ENCODE data around the gene OR13H1.
"Not testable (repeated sequence)": the region's sequence is repeated elsewhere in the genome, so short reads cannot be mapped to it uniquely, and the experiment has no call there.

OR13H1 gene

DNA sequence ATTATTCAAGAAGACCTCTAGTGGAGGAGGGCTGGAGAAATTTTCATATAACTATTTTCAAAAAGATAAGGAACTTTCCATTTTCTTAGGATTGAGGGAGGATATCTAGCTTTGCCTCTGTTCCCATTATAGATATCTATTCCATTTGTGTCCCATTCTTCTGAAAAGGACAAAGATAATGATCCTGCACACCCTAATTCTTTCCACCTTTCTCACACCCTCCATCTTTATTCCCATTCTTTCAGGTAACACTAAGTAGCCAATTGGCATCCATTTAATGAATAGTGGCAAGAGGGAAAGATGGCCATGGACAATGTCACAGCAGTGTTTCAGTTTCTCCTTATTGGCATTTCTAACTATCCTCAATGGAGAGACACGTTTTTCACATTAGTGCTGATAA lies at the start of gene OR13H1:
Gene OR13H1, plus strand, starts transcription at position 301 of the 400 bp plus-strand sequence. Its CDS starts 0 bp downstream, at position 301.
- DNase-seq (ENCODE audit: low read depth) = no peak

- DNase-seq (ENCODE audit: low read depth) = not testable (repeated sequence)
These were observed 42.3 kb upstream of the OR13H1 start for GRCh38 chrX:131501556-131501955.

GRCh38 chrX:131513159-131513914 lies 30.5 kb upstream of the OR13H1 start:
- no peak for DNase-seq (ENCODE audit: low read depth)

DNA sequence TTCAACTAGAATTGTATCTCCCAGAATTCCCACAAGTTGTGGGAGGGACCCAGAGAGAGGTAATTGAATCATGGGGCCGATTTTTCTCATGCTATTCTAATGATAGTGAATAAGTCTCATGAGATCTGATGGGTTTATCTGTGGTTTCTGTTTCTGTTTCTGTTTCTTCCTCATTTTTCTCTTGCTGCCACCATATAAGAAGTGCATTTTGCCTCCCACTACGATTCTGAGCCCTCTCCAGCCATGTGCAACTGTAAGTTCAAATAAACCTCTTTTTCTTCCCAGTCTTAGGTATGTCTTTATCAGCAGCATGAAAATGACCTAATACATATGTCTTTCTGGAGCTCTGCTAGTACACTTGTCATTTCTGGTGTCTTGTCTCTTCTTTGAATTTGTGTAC lies 22.1 kb upstream of the OR13H1 start:
- no peak for DNase-seq (ENCODE audit: low read depth)

GRCh38 chrX:131544218-131544617 lies 344 bp downstream of the OR13H1 start:
- DNase-seq (ENCODE audit: low read depth) = no peak

DNA sequence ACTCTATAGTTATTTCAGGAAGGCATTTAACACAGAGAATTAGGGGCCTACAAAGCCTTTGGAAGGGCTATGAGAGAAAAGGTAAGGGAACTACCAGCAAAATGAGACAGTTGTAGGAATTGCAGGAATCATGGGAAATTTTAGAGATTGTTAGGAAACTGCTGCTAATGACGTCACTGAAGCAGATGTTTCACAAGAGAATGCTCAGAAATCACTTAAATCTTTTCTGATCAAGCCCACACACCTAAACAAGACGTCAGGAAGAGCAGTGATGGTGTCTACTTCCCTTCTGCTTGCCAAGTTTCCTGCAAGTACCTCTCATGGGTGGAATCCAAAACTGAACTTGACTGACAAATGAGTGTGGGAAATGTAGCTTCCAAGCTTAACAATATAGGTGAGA lies 5.1 kb downstream of the OR13H1 start:
- no peak for DNase-seq (ENCODE audit: low read depth)

DNA sequence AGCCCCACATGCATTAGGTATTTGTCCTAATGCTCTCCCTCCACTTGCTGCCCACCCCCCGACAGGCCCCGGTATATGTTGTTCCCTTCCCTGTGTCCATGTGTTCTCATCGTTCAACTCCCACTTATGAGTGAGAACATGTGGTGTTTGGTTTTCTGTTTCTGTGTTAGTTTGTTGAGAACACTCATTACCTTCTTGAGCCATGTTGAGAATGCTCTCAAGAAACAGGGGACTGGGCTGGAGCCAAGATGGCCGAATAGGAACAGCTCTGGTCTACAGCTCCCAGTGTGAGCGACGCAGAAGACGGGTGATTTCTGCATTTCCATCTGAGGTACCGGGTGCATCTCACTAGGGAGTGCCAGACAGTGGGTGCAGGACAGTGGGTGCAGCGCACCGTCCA lies 8.6 kb downstream of the OR13H1 start:
- not testable (repeated sequence) for DNase-seq (ENCODE audit: low read depth)

GRCh38 chrX:131558562-131558961 lies 14.7 kb downstream of the OR13H1 start:
- DNase-seq (ENCODE audit: low read depth) = no peak

GRCh38 chrX:131564553-131565229 lies 20.8 kb downstream of the OR13H1 start:
- DNase-seq (ENCODE audit: low read depth) = no peak

GRCh38 chrX:131565909-131566308 lies 22.0 kb downstream of the OR13H1 start:
- DNase-seq (ENCODE audit: low read depth) = no peak

DNA sequence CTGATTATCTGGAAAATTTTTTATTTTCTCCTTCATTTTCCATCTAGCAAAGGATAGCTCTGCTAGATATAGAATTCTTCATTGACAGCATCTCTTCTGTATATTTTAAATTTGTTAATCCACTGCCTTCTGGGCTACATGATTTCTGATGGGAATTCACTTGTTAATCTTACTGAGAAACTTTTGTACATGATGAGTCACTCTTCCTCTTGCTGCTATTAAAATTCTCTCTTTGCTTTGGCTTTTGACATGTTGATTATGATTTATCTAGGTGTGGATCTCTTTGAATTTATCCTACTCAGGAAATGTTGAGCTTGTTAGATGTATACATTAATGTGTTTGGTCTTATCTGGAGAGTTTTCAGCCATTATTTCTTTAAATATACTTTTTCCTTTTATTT lies 27.5 kb downstream of the OR13H1 start:
- DNase-seq (ENCODE audit: low read depth) = no peak

- DNase-seq (ENCODE audit: low read depth) = no peak
These were observed 28.6 kb downstream of the OR13H1 start for GRCh38 chrX:131572372-131573014.

DNA sequence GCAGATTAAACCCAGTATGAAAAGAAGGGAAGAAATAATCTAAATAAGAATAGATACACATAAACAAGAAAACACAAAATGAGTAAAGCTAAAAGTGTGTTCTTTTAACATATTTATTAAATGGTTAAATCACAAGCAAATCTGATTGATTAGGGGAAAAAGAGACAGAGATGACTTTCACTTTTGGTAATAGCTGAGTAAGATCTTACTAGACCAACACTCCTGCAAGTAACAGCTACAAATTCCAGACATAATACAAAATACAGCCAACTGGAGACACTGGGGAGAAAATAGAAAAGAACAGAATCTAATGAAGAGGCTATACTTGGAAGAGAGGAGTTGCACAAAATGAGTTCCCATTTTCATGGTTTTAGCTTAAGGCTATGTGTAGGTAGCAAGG lies 33.5 kb downstream of the OR13H1 start:
- no peak for DNase-seq (ENCODE audit: low read depth)

DNA sequence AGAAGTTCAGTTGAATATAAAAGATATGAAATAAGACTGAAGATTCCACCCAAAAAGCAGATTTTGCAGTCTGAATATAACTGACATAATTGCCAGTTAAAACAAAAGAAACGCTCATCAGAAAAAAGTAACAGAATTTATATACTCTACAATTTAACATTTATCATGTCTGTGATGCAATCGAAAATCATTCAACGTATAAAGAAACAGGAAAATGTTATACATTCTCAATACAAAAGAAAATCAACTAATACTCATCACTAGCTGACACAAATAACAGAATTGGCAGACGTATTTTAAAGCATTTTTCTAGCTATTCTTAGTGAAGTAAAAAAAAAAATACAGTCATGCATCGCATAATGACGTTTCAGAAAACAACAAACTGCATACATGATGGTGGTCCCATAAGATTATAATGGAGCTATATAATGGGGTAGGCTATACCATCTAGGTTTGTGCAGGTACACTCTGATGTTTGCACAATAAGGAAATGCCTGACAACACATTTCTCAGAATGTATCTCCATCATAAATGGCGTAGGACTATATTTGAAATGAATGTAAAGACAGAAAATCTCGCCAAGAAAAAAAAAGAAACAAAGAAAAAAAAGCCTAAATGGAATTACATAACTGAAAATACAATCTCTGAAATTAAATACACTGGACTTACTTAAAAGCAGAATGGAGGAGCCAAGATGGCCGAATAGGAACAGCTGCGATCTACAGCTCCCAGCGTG lies 34.3 kb downstream of the OR13H1 start:
- DNase-seq (ENCODE audit: low read depth) = no peak

DNA sequence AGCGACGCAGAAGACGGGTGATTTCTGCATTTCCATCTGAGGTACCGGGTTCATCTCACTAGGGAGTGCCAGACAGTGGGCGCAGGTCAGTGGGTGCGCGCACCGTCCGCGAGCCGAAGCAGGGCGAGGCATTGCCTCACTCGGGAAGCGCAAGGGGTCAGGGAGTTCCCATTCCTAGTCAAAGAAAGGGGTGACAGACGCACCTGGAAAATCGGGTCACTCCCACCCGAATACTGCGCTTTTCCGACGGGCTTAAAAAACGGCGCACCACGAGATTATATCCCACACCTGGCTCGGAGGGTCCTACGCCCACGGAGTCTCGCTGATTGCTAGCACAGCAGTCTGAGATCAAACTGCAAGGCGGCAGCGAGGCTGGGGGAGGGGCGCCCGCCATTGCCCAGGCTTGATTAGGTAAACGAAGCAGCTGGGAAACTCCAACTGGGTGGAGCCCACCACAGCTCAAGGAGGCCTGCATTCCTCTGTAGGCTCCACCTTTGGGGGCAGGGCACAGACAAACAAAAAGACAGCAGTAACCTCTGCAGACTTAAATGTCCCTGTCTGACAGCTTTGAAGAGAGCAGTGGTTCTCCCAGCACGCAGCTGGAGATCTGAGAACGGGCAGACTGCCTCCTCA lies 35.0 kb downstream of the OR13H1 start:
- DNase-seq (ENCODE audit: low read depth) = not testable (repeated sequence)

GRCh38 chrX:131588995-131589394 lies 45.1 kb downstream of the OR13H1 start:
- DNase-seq (ENCODE audit: low read depth) = no peak

All from ELR (cell line).